Measurements from ENCODE around the gene RPL5.

RPL5 gene

DNA sequence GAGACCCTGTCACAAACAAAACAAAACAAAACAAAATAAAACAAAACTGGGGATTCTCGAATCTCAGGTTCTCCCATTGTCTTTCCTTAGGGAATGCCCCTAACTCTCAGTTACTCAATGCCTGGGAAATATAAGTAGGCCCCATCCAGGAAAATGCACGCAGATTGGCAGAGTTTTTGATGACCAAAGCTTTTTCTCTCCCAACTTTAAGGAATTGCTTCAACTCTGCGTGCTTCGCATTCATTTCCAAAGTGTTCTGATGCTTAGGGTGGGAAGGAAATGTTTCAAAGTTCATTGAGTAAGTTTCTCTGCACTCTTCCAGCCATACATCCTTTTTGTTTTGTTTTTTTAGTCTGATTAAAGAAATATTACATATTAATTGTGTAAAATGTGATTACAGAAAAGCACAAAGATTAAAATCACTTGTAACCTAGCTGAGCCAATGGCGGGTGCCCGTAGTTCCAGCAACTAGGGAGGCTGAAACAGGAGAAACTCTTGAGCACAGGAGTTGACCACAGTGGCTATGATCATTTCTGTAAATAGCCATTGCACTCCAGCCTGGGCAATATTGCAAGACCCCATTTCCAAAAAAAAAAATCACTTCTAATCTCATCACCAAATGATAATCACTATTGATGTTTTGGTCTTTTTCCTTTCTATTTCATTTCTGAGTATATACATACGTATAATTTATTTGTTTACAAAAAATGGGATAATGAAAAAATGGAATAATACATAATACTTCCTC lies 28.5 kb upstream of the RPL5 start:
- TF ChIP-seq, protein P1, sequence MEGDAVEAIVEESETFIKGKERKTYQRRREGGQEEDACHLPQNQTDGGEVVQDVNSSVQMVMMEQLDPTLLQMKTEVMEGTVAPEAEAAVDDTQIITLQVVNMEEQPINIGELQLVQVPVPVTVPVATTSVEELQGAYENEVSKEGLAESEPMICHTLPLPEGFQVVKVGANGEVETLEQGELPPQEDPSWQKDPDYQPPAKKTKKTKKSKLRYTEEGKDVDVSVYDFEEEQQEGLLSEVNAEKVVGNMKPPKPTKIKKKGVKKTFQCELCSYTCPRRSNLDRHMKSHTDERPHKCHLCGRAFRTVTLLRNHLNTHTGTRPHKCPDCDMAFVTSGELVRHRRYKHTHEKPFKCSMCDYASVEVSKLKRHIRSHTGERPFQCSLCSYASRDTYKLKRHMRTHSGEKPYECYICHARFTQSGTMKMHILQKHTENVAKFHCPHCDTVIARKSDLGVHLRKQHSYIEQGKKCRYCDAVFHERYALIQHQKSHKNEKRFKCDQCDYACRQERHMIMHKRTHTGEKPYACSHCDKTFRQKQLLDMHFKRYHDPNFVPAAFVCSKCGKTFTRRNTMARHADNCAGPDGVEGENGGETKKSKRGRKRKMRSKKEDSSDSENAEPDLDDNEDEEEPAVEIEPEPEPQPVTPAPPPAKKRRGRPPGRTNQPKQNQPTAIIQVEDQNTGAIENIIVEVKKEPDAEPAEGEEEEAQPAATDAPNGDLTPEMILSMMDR (IDR thresholded peaks at IDR 0.05; ENCODE audit: extremely low read depth, insufficient read depth, missing control alignments): no peak
- in situ Hi-C loops (cut with MboI; ENCODE audit: low pct_unique_long_range_greater_than_20kb, low sequenced_read_pairs, unreplicated experiment): no loop called here
- no peak for DNase-seq (ENCODE audit: low spot score)

DNA sequence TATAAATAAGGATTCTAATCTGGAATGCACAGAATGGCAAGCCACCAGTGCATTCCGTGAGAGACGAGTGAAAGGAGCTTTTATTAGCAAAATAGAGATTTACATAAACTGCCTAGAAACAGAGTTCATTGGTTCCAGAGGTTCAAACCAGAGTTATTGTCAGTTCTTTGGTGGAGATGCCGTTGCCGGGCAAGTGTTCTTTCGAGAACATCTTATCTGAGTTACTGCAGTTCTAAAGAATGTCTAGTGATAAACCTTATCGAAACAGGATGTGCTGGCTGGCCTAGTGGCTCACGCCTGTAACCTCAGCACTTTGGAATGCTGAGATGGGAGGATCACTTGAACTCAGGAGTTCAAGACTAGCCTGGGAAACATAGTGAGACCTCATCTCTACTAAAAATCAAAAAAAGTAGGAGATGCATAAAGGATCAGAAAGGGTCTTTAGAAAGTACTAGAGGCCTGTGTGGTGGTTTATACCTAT lies 27.1 kb upstream of the RPL5 start:
- TF ChIP-seq, protein P1 (IDR thresholded peaks at IDR 0.05; ENCODE audit: extremely low read depth, insufficient read depth, missing control alignments): no peak
- peak; percentile 36 for DNase-seq (ENCODE audit: low spot score)
- in situ Hi-C loops (cut with MboI; ENCODE audit: low pct_unique_long_range_greater_than_20kb, low sequenced_read_pairs, unreplicated experiment): no loop called here

DNA sequence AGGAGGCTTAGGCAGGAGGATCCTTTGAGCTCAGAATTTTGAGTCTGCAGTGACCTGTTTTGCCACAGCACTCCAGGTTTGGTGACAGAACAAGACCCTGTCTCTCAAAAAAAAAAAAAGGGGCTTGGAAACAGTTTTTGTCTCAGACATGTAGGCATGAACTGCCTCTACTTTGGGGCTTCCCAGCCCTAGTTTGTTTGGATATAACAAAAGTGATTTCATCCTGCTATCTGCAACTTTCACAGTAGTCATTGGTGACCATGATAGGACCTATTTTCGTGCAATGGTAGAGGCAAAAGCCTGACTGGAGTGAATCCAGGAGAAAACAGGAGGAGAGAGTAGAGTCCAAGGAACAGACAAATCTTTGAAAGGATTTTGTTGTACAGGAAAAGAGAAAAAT lies 26.6 kb upstream of the RPL5 start:
- TF ChIP-seq, protein P1 (IDR thresholded peaks at IDR 0.05; ENCODE audit: extremely low read depth, insufficient read depth, missing control alignments): no peak
- in situ Hi-C loops (cut with MboI; ENCODE audit: low pct_unique_long_range_greater_than_20kb, low sequenced_read_pairs, unreplicated experiment): no loop called here
- DNase-seq (ENCODE audit: low spot score): no peak

DNA sequence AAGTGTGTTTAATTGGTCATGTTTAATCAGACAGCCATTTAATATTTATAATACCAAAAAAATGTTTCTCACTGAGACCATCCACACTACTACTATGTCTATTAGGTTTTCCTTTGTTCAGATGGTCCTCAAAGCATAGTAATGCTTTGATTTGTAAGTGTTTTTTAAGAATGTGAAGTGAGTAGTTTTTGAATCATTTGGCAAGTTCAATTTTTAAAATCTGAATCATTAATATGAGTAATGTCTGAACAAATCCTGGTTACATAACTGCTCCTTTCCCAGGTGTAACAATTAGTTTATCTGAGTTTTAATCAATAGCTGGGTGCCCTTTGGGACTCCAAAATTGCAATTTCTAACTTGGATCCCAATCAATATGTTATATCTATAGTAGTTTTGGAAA lies 23.5 kb upstream of the RPL5 start:
- TF ChIP-seq, protein P1 (IDR thresholded peaks at IDR 0.05; ENCODE audit: extremely low read depth, insufficient read depth, missing control alignments): no peak
- in situ Hi-C loops (cut with MboI; ENCODE audit: low pct_unique_long_range_greater_than_20kb, low sequenced_read_pairs, unreplicated experiment): no loop called here
- DNase-seq (ENCODE audit: low spot score): no peak

DNA sequence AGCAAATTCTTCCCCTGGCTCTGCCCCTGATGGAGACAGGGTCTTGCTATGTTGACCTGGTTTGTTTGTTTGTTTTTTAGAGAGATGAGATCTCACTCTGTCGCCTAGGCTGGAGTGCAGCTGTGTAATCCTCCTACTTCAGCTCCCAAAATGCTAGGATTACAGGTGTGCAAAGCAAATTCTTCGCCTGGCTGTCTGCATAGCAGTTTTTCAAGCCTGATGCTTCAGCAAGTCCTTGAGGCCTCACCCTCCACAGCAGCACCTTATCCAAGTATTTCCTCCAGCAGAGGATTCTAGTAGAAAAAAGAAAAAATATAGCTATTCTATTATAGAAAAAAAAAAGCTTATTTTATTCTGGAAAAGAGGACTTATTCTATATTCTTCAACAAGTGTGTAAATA lies 15.1 kb upstream of the RPL5 start:
- in situ Hi-C loops (cut with MboI; ENCODE audit: low pct_unique_long_range_greater_than_20kb, low sequenced_read_pairs, unreplicated experiment): no loop called here
- TF ChIP-seq, protein P1 (IDR thresholded peaks at IDR 0.05; ENCODE audit: extremely low read depth, insufficient read depth, missing control alignments): no peak
- DNase-seq (ENCODE audit: low spot score): no peak

DNA sequence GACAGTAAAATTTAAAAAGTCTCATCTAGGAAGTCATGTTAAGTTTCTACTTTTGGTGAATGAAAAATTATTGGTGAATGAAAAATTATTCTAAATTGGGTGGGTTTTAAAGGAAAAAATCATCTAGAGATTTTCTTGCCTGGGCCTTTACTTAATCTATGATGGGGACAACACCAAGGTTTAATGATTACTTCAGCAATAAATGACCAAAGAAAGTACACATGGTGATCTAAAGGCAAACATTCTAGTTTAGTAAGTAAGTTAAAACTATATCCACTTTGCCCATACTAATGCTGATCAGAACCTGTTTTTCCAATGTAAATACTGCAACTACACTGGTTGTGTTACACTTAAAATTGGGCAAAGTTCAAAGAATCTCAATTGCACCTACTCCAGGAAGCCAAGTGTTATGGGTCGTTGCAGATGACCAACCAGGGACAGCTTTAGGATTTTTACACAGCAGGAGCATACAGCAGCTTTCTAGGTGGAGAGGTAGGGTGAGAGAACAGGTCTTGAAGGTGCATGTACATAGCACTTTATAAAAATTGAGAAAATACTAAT lies 14.6 kb upstream of the RPL5 start:
- in situ Hi-C loops (cut with MboI; ENCODE audit: low pct_unique_long_range_greater_than_20kb, low sequenced_read_pairs, unreplicated experiment): no loop called here
- no peak for DNase-seq (ENCODE audit: low spot score)
- TF ChIP-seq, protein P1 (IDR thresholded peaks at IDR 0.05; ENCODE audit: extremely low read depth, insufficient read depth, missing control alignments): no peak
